Omental fat pad (tissue), 4 donors: ENCODE results near the gene TCF7L2. TPM values are rescaled to one million over a fixed set of nuclear protein-coding genes. Genes with fewer than 3 reads are reported as not detected.

Experiments used
- ATAC-seq: fragments of 150-250 bp; one replicate; pipeline ENCODE4 v1.9.1; 2016; ENCODE audit warnings: mild to moderate bottlenecking, moderate library complexity; ENCODE audit not compliant: low FRiP score
- DNase-seq: peaks from one replicate; pipeline ENCODE4 v3.0.0-alpha.2; 2019; ENCODE audit warnings: low spot score
- total RNA-seq, 4 donors: library from RNA; depleted of rRNA; stranded (reverse); fragments of >200 nt; gene quantifications; one replicate each; pipeline ENCODE4 v1.1.0, GENCODE V29; 2016
- TF ChIP-seq, protein P1 (sequence below), 3 donors: fragments of 450-650 bp; IDR thresholded peaks; one replicate each; pipeline ENCODE4 v1.5.1; 2016 to 2017; ENCODE audit warnings: antibody characterized with exemption in 3 of 3, mild to moderate bottlenecking in 3 of 3, moderate library complexity in 2 of 3

Gene TCF7L2
- total RNA-seq, 4 donors from 2014 or later = 22.5 to 30.6 (median 28.5) TPM

DNA sequence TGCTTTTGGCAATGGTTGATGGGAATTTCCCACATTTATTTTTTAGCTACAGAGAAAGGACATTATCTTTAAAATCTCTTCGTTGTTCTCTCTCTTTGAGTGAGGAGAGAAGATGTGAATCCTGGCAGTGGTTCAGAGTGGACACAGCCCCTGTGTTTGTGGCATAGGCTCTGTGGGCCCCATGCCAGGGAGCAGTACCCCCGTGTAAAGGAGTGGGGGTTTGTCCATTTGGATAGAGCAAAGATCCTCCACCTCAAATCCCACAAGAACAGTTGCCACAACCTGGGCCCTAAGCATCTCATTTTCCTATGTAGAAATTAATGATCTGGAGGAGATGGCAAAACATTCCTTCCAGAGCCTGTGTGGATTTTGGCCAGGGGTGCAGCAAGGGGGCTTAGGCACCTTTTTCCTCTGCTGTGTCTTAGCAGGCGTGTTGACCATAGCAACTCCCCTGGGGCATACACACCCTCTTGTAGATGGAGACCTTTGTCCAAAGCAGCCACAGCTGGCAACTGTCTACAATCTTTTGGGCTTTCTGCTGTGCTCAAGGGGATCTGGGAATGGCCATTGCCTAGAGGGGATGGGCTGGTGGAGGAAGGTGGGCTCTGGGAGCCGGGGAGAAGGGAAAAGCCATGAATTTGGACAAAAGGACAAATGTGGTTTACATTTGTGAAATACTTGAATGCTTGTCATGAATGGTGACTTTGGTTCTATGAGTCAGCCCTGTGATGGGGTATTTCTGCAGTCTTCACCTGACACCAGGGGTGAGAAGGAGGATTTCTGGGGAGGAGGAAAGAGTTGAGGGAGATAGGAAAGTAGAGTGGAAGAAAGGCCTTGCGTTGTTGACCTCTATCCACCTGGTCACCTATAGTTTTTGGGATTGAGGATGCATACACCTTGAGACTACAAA lies 92.0 kb downstream of the TCF7L2 start:
- TF ChIP-seq, protein P1, sequence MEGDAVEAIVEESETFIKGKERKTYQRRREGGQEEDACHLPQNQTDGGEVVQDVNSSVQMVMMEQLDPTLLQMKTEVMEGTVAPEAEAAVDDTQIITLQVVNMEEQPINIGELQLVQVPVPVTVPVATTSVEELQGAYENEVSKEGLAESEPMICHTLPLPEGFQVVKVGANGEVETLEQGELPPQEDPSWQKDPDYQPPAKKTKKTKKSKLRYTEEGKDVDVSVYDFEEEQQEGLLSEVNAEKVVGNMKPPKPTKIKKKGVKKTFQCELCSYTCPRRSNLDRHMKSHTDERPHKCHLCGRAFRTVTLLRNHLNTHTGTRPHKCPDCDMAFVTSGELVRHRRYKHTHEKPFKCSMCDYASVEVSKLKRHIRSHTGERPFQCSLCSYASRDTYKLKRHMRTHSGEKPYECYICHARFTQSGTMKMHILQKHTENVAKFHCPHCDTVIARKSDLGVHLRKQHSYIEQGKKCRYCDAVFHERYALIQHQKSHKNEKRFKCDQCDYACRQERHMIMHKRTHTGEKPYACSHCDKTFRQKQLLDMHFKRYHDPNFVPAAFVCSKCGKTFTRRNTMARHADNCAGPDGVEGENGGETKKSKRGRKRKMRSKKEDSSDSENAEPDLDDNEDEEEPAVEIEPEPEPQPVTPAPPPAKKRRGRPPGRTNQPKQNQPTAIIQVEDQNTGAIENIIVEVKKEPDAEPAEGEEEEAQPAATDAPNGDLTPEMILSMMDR (IDR thresholded peaks at IDR 0.05) = no peak
- no peak for ATAC-seq
- no peak for DNase-seq

DNA sequence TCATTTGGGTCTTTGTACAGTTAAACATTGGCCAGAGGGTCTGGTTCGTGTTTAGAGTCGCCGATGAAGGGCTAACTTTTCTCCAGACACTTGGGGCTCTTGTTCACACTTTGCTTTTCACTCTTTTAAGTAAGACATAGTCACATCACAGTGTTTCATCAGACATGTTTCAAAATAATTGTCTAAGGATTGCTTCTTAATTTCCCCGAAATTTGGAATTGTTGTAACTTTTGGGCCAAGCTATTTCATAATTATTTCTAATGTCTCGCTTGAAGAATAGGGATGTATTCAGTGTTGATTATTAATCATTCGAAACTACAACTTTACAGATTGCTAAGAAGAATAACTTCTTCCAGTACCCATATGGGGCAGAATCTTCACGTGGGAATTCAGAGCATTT lies 92.8 kb downstream of the TCF7L2 start:
- ATAC-seq (peak; percentile 54), DNase-seq (no peak)

DNA sequence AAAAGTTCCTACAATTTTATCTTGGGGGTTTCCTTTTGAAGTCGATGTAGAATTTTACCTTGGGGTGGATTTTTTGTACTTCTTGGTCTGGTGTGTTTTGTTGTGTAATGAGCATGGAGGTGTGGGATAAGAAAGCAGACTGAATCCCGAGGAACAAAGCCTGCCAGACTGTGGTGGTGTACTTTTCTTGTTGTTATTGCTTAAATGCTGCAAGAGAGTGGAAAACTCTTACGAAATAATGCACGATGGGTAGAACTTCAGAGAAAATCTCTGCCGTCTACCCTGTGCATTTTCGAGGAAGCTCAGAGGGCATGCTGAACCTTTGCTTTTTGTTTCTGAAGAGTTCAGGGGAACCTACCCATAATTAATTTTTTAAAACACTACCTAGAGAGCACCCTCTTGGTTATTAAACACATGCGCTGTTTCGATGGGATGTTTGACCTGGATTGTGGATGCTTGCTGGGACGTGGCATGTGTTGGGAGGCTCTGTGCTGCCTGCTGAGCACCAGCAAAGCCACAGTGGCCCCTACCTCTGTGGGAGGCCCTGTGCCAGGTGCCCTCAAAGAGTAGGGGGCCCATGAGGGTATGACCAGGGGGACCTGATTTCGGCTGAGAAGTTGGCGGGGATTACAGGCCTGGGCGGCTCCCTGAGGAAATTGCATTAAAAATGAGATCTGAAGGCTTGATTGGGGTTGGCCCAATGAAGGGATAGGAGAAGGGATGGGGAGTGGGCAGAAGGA lies 94.1 kb downstream of the TCF7L2 start:
- ATAC-seq (no peak), DNase-seq (no peak)
- TF ChIP-seq, protein P1 (IDR thresholded peaks at IDR 0.05) = no peak

More for the DNA sequence above, 92.8 kb downstream of the TCF7L2 start:
- TF ChIP-seq, protein P1 (IDR thresholded peaks at IDR 0.05) = no peak

DNA sequence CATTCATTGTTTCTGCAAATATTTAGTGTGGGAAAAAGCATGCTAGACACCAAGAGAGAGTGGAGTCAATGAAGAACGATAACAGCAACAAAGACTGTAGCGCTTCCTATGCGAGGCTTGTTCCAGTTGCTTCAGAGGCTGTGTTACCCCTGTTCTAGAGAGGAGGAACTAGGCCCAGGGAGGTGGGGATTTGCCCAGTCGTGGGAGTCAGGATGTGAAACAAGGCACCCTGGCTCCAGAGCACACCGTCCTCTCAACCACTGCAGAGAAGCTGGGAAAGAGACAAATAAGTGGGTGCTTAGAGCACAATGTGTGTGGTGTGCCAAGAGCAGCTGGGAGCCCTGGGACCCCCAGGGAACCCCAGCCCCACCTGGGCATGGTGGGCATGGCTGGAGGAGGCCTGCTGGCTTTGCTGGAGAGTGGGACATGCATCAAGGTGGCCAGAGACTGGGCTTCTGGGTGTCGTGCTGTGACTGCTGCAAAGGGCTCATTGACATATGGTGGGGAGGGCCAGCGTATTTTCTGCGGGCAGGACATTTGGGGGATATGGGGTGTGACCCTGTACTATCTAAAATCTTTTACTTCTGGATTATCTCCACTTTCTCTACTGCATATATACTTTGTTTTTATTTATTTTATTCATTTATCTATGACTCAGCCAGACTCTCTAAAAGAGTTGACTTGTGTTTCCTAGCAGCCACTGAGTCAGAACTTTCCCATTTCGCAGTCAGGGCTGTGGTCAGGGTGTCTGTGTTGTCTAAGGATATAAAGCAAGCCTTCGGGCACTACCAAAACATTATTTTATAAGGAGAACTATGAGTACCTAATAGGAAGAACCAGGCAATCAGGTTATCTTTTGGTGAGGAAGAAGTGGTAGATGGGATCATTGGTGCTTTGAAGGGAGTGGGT lies 95.4 kb downstream of the TCF7L2 start:
- DNase-seq = no peak
- TF ChIP-seq, protein P1 (IDR thresholded peaks at IDR 0.05) = no peak
- ATAC-seq = peak; percentile 11

DNA sequence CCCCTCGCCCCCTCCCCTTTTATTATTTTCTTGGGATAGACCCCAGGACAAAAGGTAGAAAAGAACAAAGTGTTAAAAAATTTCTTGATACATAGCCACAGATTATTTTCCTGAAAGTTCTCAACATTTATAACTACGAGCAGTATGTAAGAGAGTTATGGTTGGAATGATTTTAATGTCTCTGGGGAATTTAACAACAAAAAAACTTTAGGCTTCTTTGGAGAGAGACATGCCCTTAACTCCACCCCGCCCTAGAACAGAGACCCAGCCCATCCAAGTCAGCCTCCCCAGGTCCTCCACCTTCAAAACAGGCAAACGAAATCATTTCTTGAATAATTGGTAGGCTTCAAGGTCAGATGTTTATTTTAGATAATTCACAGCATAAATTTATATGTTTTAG lies 97.1 kb downstream of the TCF7L2 start:
- TF ChIP-seq, protein P1 (IDR thresholded peaks at IDR 0.05) = no peak
- DNase-seq = no peak
- no peak for ATAC-seq

DNA sequence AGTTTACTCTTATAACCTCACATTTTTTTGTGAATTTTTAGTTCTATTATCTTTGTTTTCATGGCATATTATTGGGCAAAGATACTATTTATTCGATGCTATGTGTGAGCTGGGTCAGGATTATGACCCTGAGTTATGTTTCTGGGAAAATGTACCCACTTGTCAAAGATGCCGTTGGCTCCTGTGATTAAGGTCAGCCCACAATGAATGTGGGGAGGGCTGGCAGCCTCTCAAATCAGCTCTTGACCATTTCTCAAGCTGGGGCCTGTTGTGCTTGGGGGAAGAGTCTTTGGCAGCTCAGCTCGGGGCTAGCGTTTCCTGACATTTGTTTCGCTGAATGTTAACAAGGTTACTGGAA lies 97.5 kb downstream of the TCF7L2 start:
- no peak for DNase-seq
- TF ChIP-seq, protein P1 (IDR thresholded peaks at IDR 0.05) = no peak
- ATAC-seq = no peak
